GM15510 (cell line): ENCODE data around the gene KCP.

Source experiments
- POLR2A ChIP-seq: IDR thresholded peaks from 3 replicates; pipeline ENCODE4 v1.6.1; 2011; ENCODE audit warnings: borderline replicate concordance; ENCODE audit not compliant: insufficient read length; ENCODE audit errors: extremely low read depth

KCP gene

GRCh38 chr7:128941946-128942526, 31.5 kb upstream of the KCP start:
- no peak for TF ChIP-seq POLR2A

- TF ChIP-seq POLR2A: no peak
Measured at GRCh38 chr7:128941323-128941890, 30.9 kb upstream of the KCP start.

GRCh38 chr7:128940494-128941322, 30.2 kb upstream of the KCP start:
- TF ChIP-seq POLR2A: peak; percentile 45

GRCh38 chr7:128939861-128940410, 29.4 kb upstream of the KCP start:
- peak; percentile 22 for TF ChIP-seq POLR2A

GRCh38 chr7:128939075-128939860, 28.8 kb upstream of the KCP start:
- TF ChIP-seq POLR2A: no peak

- peak; percentile 80 for TF ChIP-seq POLR2A
Measured at GRCh38 chr7:128938544-128939074, 28.1 kb upstream of the KCP start.

GRCh38 chr7:128937647-128938543, 27.4 kb upstream of the KCP start, which contains the start of gene IRF5:
Gene IRF5, plus strand, starts transcription at chr7:128937927. Its CDS starts 4,155 bp downstream, at chr7:128942082.
- peak; percentile 78 for TF ChIP-seq POLR2A

- TF ChIP-seq POLR2A: no peak
Measured at GRCh38 chr7:128937271-128937646, 26.8 kb upstream of the KCP start.

- TF ChIP-seq POLR2A: no peak
Measured at GRCh38 chr7:128936798-128937197, 26.3 kb upstream of the KCP start.

- no peak for TF ChIP-seq POLR2A
Measured at GRCh38 chr7:128935342-128935730, 24.8 kb upstream of the KCP start.

GRCh38 chr7:128934361-128935341, 24.1 kb upstream of the KCP start:
- TF ChIP-seq POLR2A: peak; percentile 54

- TF ChIP-seq POLR2A: peak; percentile 62
Measured at GRCh38 chr7:128933180-128933891, 22.8 kb upstream of the KCP start.
